A673 (cell line): Measurements from ENCODE around the gene GALNT12.

Experiments
- CTCF ChIP-seq: fragments of 300-800, 200-600 bp; sonication (generic); conservative IDR thresholded peaks from 2 replicates; pipeline ENCODE4 v1.5.1; 2017; ENCODE audit warnings: low read depth, mild to moderate bottlenecking, antibody characterized with exemption, low read length, moderate library complexity, mixed read lengths
- EZH2 ChIP-seq: fragments of 200-600 bp; sonication (generic); IDR thresholded peaks from 2 replicates; pipeline ENCODE4 v1.6.1; 2017; ENCODE audit warnings: borderline replicate concordance, low read depth, mild to moderate bottlenecking, mixed read lengths, antibody characterized with exemption, low read length; ENCODE audit not compliant: poor library complexity, severe bottlenecking

GRCh38 chr9:98846081-98846480, 38.6 kb downstream of the GALNT12 start:
- no peak for TF ChIP-seq CTCF
- TF ChIP-seq EZH2 = no peak
